Liver (tissue), 3 donors: ENCODE results near the gene PAPPA.

Experiments used
- CTCF ChIP-seq: fragments of 150-350 bp; IDR thresholded peaks from 2 replicates; pipeline ENCODE4 v1.5.1; 2017; ENCODE audit warnings: improper control_type of control experiment, low read depth, low read length; ENCODE audit not compliant: missing input control
- RXRA ChIP-seq, 2 donors: IDR thresholded peaks; 2 replicates each; pipeline ENCODE4 v1.6.1; 2017 to 2018; ENCODE audit warnings: antibody characterized with exemption in 2 of 2, mild to moderate bottlenecking in 1 of 2
- TAF1 ChIP-seq: conservative IDR thresholded peaks from 2 replicates; pipeline ENCODE4 v1.6.1; 2016; ENCODE audit warnings: antibody characterized with exemption, mild to moderate bottlenecking
- donor health status: healthy.
- donor health status: healthy.

GRCh38 chr9:116116393-116116792 is 37.2 kb upstream of the PAPPA start:
- TF ChIP-seq RXRA (IDR thresholded peaks at IDR 0.05) (no peak), CTCF (no peak), TAF1 (no peak)
